Upper lobe of left lung (tissue), 6 donors: ENCODE results near the gene TTC7B. TPM values are rescaled to one million over a fixed set of nuclear protein-coding genes. Genes with fewer than 3 reads are reported as not detected.
A peak's percentile ranks its signal among the peaks of the same experiment; 100 is the strongest.
"Not testable (repeated sequence)": the region's sequence is repeated elsewhere in the genome, so short reads cannot be mapped to it uniquely, and the experiment has no call there.

Source experiments
- ATAC-seq, 2 donors: fragments of 200-7000 bp; cut with Tn5 transposase; one replicate each; pipeline ENCODE4 v1.9.1; 2022; ENCODE audit warnings: mild to moderate bottlenecking in 2 of 2, moderate library complexity in 2 of 2; ENCODE audit not compliant: low FRiP score in 2 of 2
- DNase-seq, 2 donors: peaks; one replicate each; pipeline ENCODE4 v3.0.0-alpha.2; 2019 to 2020
- H3K27ac ChIP-seq, 4 donors: fragments of 200-600 bp; sonication (generic); one replicate each; pipeline ENCODE4 v1.5.1; 2016 to 2019
- H3K27me3 ChIP-seq, 4 donors: fragments of 200-600 bp; sonication (generic); one replicate each; pipeline ENCODE4 v1.5.1; 2017 to 2019
- H3K36me3 ChIP-seq, 4 donors: fragments of 200-600 bp; sonication (generic); one replicate each; pipeline ENCODE4 v1.5.1; 2016 to 2019
- H3K4me1 ChIP-seq, 4 donors: fragments of 200-600 bp; sonication (generic); one replicate each; pipeline ENCODE4 v1.5.1; 2018 to 2019
- H3K4me3 ChIP-seq, 4 donors: fragments of 200-600 bp; sonication (generic); one replicate each; pipeline ENCODE4 v1.5.1; 2017 to 2019; ENCODE audit warnings: mild to moderate bottlenecking in 2 of 4, moderate library complexity in 1 of 4
- H3K9me3 ChIP-seq, 4 donors: fragments of 200-600 bp; sonication (generic); one replicate each; pipeline ENCODE4 v1.5.1; 2018 to 2019
- CTCF ChIP-seq, 6 experiments: fragments of 450-650 bp in 4 of 6; fragments of 200-600 bp in 2 of 6; sonication (generic) in 2 of 6; IDR thresholded peaks; one replicate each; pipeline ENCODE4 v1.5.1; 2016 to 2019; ENCODE audit warnings: antibody characterized with exemption in 6 of 6
- EP300 ChIP-seq, 4 donors: sonication (generic); formaldehyde crosslinking; IDR thresholded peaks; one replicate each; pipeline ENCODE4 v1.5.1; 2017; ENCODE audit warnings: antibody characterized with exemption in 4 of 4, control low read depth in 2 of 4
- POLR2A ChIP-seq, 4 donors: fragments of 450-650 bp; IDR thresholded peaks; one replicate each; pipeline ENCODE4 v1.5.1; 2016 to 2017; ENCODE audit warnings: antibody characterized with exemption in 4 of 4, mild to moderate bottlenecking in 2 of 4
- POLR2AphosphoS5 ChIP-seq, 2 donors: sonication (generic); formaldehyde crosslinking; IDR thresholded peaks; one replicate each; pipeline ENCODE4 v1.5.1; 2017; ENCODE audit warnings: antibody characterized with exemption in 2 of 2
- WGBS, 2 donors: methylation state at CpG; one replicate each; pipeline ENCODE4 v1.1.5; 2017 to 2018; 5-methylcytosine and 5-hydroxymethylcytosine counted together
- total RNA-seq, 6 donors: library from RNA; depleted of rRNA in 4 of 6; stranded (reverse); fragments of >200 nt in 4 of 6; gene quantifications; one replicate each; pipeline versions ENCODE4 v1.1.0 to v1.2.1, GENCODE V29; 2016 to 2021
- donor health status: DM: no; HTN: no; CAD: no; lungs with moderate emphysema.
- donor health status: DM: no; HTN: yes; CAD: no; lungs with severe emphysema.

Gene TTC7B
- total RNA-seq, 6 donors from 2014 or later = 13.5 to 87.3 (median 37.5) TPM

GRCh38 chr14:90532826-90533525 is 283.3 kb downstream of the TTC7B start:
- ATAC-seq = peak in 1 of 2 donors; percentile 2
- H3K27me3 ChIP-seq = no peaks in the 10 kb centered on the region
- no peak overlapping the region for H3K27ac ChIP-seq
- TF ChIP-seq POLR2A (IDR thresholded peaks at IDR 0.05) (no peak), EP300 (IDR thresholded peaks at IDR 0.05) (no peak), POLR2AphosphoS5 (IDR thresholded peaks at IDR 0.05) (no peak), CTCF (IDR thresholded peaks at IDR 0.05) (no peak)
- no peaks in the 10 kb centered on the region for H3K9me3 ChIP-seq
- DNase-seq = no peak
- peaks cover 5 to 21% (median 6%) of the 10 kb centered on the region in 4 donors for H3K4me1 ChIP-seq
- no peak overlapping the region for H3K4me3 ChIP-seq
- no peaks in the 10 kb centered on the region for H3K36me3 ChIP-seq
- WGBS, 2 donors = 86 to 91% methylated on average over 12 to 14 of the region's 14 CpGs

GRCh38 chr14:90531497-90531896 is 284.7 kb downstream of the TTC7B start:
- DNase-seq (no peak), ATAC-seq (no peak)
- H3K27me3 ChIP-seq = no peaks in the 10 kb centered on the region
- H3K4me1 ChIP-seq = peaks cover 5 to 21% (median 6%) of the 10 kb centered on the region in 4 donors
- 78 to 92% methylated on average over 6 of the region's 6 CpGs for WGBS, 2 donors
- H3K9me3 ChIP-seq = peaks cover 0 to 5% (median 0%) of the 10 kb centered on the region in 4 donors
- no peak overlapping the region for H3K27ac ChIP-seq
- H3K4me3 ChIP-seq = no peak overlapping the region
- H3K36me3 ChIP-seq = no peaks in the 10 kb centered on the region
- TF ChIP-seq CTCF (IDR thresholded peaks at IDR 0.05) (no peak), POLR2A (IDR thresholded peaks at IDR 0.05) (no peak)

GRCh38 chr14:90530523-90530922 is 285.7 kb downstream of the TTC7B start:
- H3K4me1 ChIP-seq = peaks cover 5 to 15% (median 6%) of the 10 kb centered on the region in 4 donors
- peaks cover 0 to 8% (median 0%) of the 10 kb centered on the region in 4 donors for H3K9me3 ChIP-seq
- TF ChIP-seq CTCF (IDR thresholded peaks at IDR 0.05) = no peak
- no peak for TF ChIP-seq POLR2A (IDR thresholded peaks at IDR 0.05)
- no peak for TF ChIP-seq POLR2AphosphoS5 (IDR thresholded peaks at IDR 0.05)
- TF ChIP-seq EP300 (IDR thresholded peaks at IDR 0.05) = no peak
- H3K4me3 ChIP-seq = no peak overlapping the region
- no peak for ATAC-seq
- no peak for DNase-seq
- H3K27me3 ChIP-seq = no peaks in the 10 kb centered on the region
- H3K27ac ChIP-seq = no peak overlapping the region
- H3K36me3 ChIP-seq = no peaks in the 10 kb centered on the region
- WGBS, 2 donors = 92% methylated on average over 7 of the region's 7 CpGs

GRCh38 chr14:90527978-90528377 is 288.3 kb downstream of the TTC7B start:
- Histone ChIP-seq H3K4me1 (peaks cover 0 to 6% (median under 1%) of the 10 kb centered on the region in 4 donors), H3K27ac (no peak overlapping the region), H3K27me3 (no peaks in the 10 kb centered on the region), H3K36me3 (no peaks in the 10 kb centered on the region), H3K9me3 (peaks cover 0 to 8% (median 0%) of the 10 kb centered on the region in 4 donors), H3K4me3 (no peak overlapping the region)
- 92 to 98% methylated on average over 6 of the region's 6 CpGs for WGBS, 2 donors
- TF ChIP-seq EP300 (IDR thresholded peaks at IDR 0.05) (no peak), CTCF (IDR thresholded peaks at IDR 0.05) (no peak), POLR2AphosphoS5 (IDR thresholded peaks at IDR 0.05) (no peak), POLR2A (IDR thresholded peaks at IDR 0.05) (no peak)
- ATAC-seq = no peak
- no peak for DNase-seq

- 90 to 91% methylated on average over 8 of the region's 8 CpGs for WGBS, 2 donors
- not testable (repeated sequence) for H3K27ac ChIP-seq, H3K27me3 ChIP-seq, ATAC-seq, DNase-seq, H3K4me3 ChIP-seq, H3K36me3 ChIP-seq, H3K9me3 ChIP-seq
- peaks cover 0 to 18% (median 6%) of the 10 kb centered on the region in 4 donors for H3K4me1 ChIP-seq
Observed at GRCh38 chr14:90526536-90526935, 289.7 kb downstream of the TTC7B start.

- ATAC-seq, H3K4me3 ChIP-seq, H3K27me3 ChIP-seq, H3K27ac ChIP-seq, DNase-seq, H3K9me3 ChIP-seq, H3K36me3 ChIP-seq: not testable (repeated sequence)
- 70 to 76% methylated on average over 21 to 30 of the region's 42 CpGs for WGBS, 2 donors
- H3K4me1 ChIP-seq = peaks cover 3 to 24% (median 14%) of the 10 kb centered on the region in 4 donors
Observed at GRCh38 chr14:90525353-90526028, 290.7 kb downstream of the TTC7B start.
